ENCODE results near the gene WDR70.

Gene WDR70

GRCh38 chr5:37723162-37723961, 344.2 kb downstream of the WDR70 start:
- no CpG with 5 or more reads among the region's 8 CpGs for WGBS, 2 donors (ENCODE audit: extremely low coverage in 2 of 2, insufficient read length in 2 of 2, insufficient replicate concordance in 1 of 2)

GRCh38 chr5:37724395-37725125, 345.4 kb downstream of the WDR70 start:
- no peak overlapping the region for H4K8ac ChIP-seq (ENCODE audit: low read depth, low read length)
- no peak overlapping the region for H3K4me3 ChIP-seq (ENCODE audit: low read length in 2 of 2)
- H3K79me1 ChIP-seq (ENCODE audit: low read depth, low read length), result no peaks in the 10 kb centered on the region
- H3K27me3 ChIP-seq (ENCODE audit: control insufficient read depth in 3 of 3, insufficient read depth in 3 of 3, low read depth in 1 of 3, low read length in 3 of 3), result no peaks in the 10 kb centered on the region
- no peak overlapping the region for H2AFZ ChIP-seq (ENCODE audit: low read length)
- DNase-seq (ENCODE audit: low spot score), result no peak
- H3K27ac ChIP-seq (replicated peaks; ENCODE audit: low read length), result no peak overlapping the region
- peaks cover 0 to 22% of the 10 kb centered on the region in 2 donors for H3K4me1 ChIP-seq (ENCODE audit: control insufficient read depth in 2 of 2, insufficient read depth in 1 of 2, low read depth in 1 of 2, low read length in 2 of 2)
- no peak overlapping the region for H3K18ac ChIP-seq (ENCODE audit: low read length)
- no peak overlapping the region for H3K9ac ChIP-seq (ENCODE audit: low read depth, low read length, poor library complexity)
- no peak overlapping the region for H3K4me2 ChIP-seq (ENCODE audit: insufficient read depth, low read length, poor library complexity, severe bottlenecking)
- H2BK15ac ChIP-seq (ENCODE audit: low read length), result no peak overlapping the region
- no peak overlapping the region for H3K4ac ChIP-seq (ENCODE audit: low read length)
- H2BK12ac ChIP-seq (ENCODE audit: low read length), result no peak overlapping the region
- H2BK5ac ChIP-seq (ENCODE audit: low read length), result no peak overlapping the region
- WGBS, 2 donors (ENCODE audit: extremely low coverage in 2 of 2, insufficient read length in 2 of 2, insufficient replicate concordance in 1 of 2), result no CpG with 5 or more reads among the region's 8 CpGs
- H4K91ac ChIP-seq (ENCODE audit: low read depth, low read length, poor library complexity), result no peak overlapping the region
- no peak overlapping the region for H3K14ac ChIP-seq (ENCODE audit: low read length)
- H3K9me3 ChIP-seq (replicated peaks in 1 of 2; ENCODE audit: control insufficient read depth in 2 of 2, insufficient read depth in 1 of 2, low read depth in 1 of 2, low read length in 2 of 2), result no peaks in the 10 kb centered on the region
- H3K36me3 ChIP-seq (replicated peaks in 1 of 2; ENCODE audit: control insufficient read depth in 2 of 2, insufficient read depth in 2 of 2, low read length in 2 of 2), result peaks cover 0 to 19% of the 10 kb centered on the region in 2 donors
- H2BK120ac ChIP-seq (ENCODE audit: low read depth, low read length), result no peak overlapping the region
- H3K23ac ChIP-seq (ENCODE audit: low read depth, low read length, poor library complexity), result no peak overlapping the region
- H2AK5ac ChIP-seq (ENCODE audit: low read depth, low read length), result no peak overlapping the region

More at GRCh38 chr5:37723162-37723961, 344.2 kb downstream of the WDR70 start:
- no peak overlapping the region for H2BK12ac ChIP-seq (ENCODE audit: low read length)
- H4K8ac ChIP-seq (ENCODE audit: low read depth, low read length), result no peak overlapping the region
- H3K9ac ChIP-seq (ENCODE audit: low read depth, low read length, poor library complexity), result no peak overlapping the region
- no peak overlapping the region for H3K4ac ChIP-seq (ENCODE audit: low read length)
- H2BK15ac ChIP-seq (ENCODE audit: low read length), result no peak overlapping the region
- H2AFZ ChIP-seq (ENCODE audit: low read length), result no peak overlapping the region
- no peak overlapping the region for H3K14ac ChIP-seq (ENCODE audit: low read length)
- no peak overlapping the region for H3K18ac ChIP-seq (ENCODE audit: low read length)
- no peak overlapping the region for H2BK120ac ChIP-seq (ENCODE audit: low read depth, low read length)
- no peak overlapping the region for H3K4me2 ChIP-seq (ENCODE audit: insufficient read depth, low read length, poor library complexity, severe bottlenecking)
- no peak overlapping the region for H4K91ac ChIP-seq (ENCODE audit: low read depth, low read length, poor library complexity)
- no peak overlapping the region for H2AK5ac ChIP-seq (ENCODE audit: low read depth, low read length)
- H3K79me1 ChIP-seq (ENCODE audit: low read depth, low read length), result no peaks in the 10 kb centered on the region
- H3K9me3 ChIP-seq (replicated peaks in 1 of 2; ENCODE audit: control insufficient read depth in 2 of 2, insufficient read depth in 1 of 2, low read depth in 1 of 2, low read length in 2 of 2), result no peaks in the 10 kb centered on the region
- no peak overlapping the region for H3K27ac ChIP-seq (replicated peaks; ENCODE audit: low read length)
- no peak overlapping the region for H3K4me3 ChIP-seq (ENCODE audit: low read length in 2 of 2)
- no peak overlapping the region for H2BK5ac ChIP-seq (ENCODE audit: low read length)
- no peak overlapping the region for H3K23ac ChIP-seq (ENCODE audit: low read depth, low read length, poor library complexity)
- no peaks in the 10 kb centered on the region for H3K27me3 ChIP-seq (ENCODE audit: control insufficient read depth in 3 of 3, insufficient read depth in 3 of 3, low read depth in 1 of 3, low read length in 3 of 3)
- H3K36me3 ChIP-seq (replicated peaks in 1 of 2; ENCODE audit: control insufficient read depth in 2 of 2, insufficient read depth in 2 of 2, low read length in 2 of 2), result peaks cover 0 to 16% of the 10 kb centered on the region in 2 donors
- peaks cover 0 to 22% of the 10 kb centered on the region in 2 donors for H3K4me1 ChIP-seq (ENCODE audit: control insufficient read depth in 2 of 2, insufficient read depth in 1 of 2, low read depth in 1 of 2, low read length in 2 of 2)
- DNase-seq (ENCODE audit: low spot score), result peak; percentile 24

GRCh38 chr5:37725185-37725584, 346.1 kb downstream of the WDR70 start:
- Histone ChIP-seq H3K9me3 (replicated peaks in 1 of 2; ENCODE audit: control insufficient read depth in 2 of 2, insufficient read depth in 1 of 2, low read depth in 1 of 2, low read length in 2 of 2) (no peaks in the 10 kb centered on the region), H2BK12ac (ENCODE audit: low read length) (no peak overlapping the region), H2BK120ac (ENCODE audit: low read depth, low read length) (no peak overlapping the region), H4K91ac (ENCODE audit: low read depth, low read length, poor library complexity) (no peak overlapping the region), H2AK5ac (ENCODE audit: low read depth, low read length) (no peak overlapping the region), H3K9ac (ENCODE audit: low read depth, low read length, poor library complexity) (no peak overlapping the region), H3K27me3 (ENCODE audit: control insufficient read depth in 3 of 3, insufficient read depth in 3 of 3, low read depth in 1 of 3, low read length in 3 of 3) (no peaks in the 10 kb centered on the region), H3K4me2 (ENCODE audit: insufficient read depth, low read length, poor library complexity, severe bottlenecking) (no peak overlapping the region), H4K8ac (ENCODE audit: low read depth, low read length) (no peak overlapping the region), H3K79me1 (ENCODE audit: low read depth, low read length) (no peaks in the 10 kb centered on the region), H3K23ac (ENCODE audit: low read depth, low read length, poor library complexity) (no peak overlapping the region), H3K4me3 (ENCODE audit: low read length in 2 of 2) (no peak overlapping the region), H2AFZ (ENCODE audit: low read length) (no peak overlapping the region), H3K4ac (ENCODE audit: low read length) (no peak overlapping the region), H3K4me1 (ENCODE audit: control insufficient read depth in 2 of 2, insufficient read depth in 1 of 2, low read depth in 1 of 2, low read length in 2 of 2) (peaks cover 0 to 22% of the 10 kb centered on the region in 2 donors), H3K27ac (replicated peaks; ENCODE audit: low read length) (no peak overlapping the region), H3K36me3 (replicated peaks in 1 of 2; ENCODE audit: control insufficient read depth in 2 of 2, insufficient read depth in 2 of 2, low read length in 2 of 2) (peaks cover 0 to 19% of the 10 kb centered on the region in 2 donors), H2BK15ac (ENCODE audit: low read length) (no peak overlapping the region), H2BK5ac (ENCODE audit: low read length) (no peak overlapping the region), H3K14ac (ENCODE audit: low read length) (no peak overlapping the region), H3K18ac (ENCODE audit: low read length) (no peak overlapping the region)
- WGBS, 2 donors (ENCODE audit: extremely low coverage in 2 of 2, insufficient read length in 2 of 2, insufficient replicate concordance in 1 of 2), result no CpG with 5 or more reads among the region's 2 CpGs
- no peak for DNase-seq (ENCODE audit: low spot score)

- no peak overlapping the region for H2AFZ ChIP-seq (ENCODE audit: low read length)
- no peak overlapping the region for H2BK5ac ChIP-seq (ENCODE audit: low read length)
- DNase-seq (ENCODE audit: low spot score), result no peak
- no peak overlapping the region for H4K91ac ChIP-seq (ENCODE audit: low read depth, low read length, poor library complexity)
- no peaks in the 10 kb centered on the region for H3K9me3 ChIP-seq (replicated peaks in 1 of 2; ENCODE audit: control insufficient read depth in 2 of 2, insufficient read depth in 1 of 2, low read depth in 1 of 2, low read length in 2 of 2)
- no peak overlapping the region for H3K9ac ChIP-seq (ENCODE audit: low read depth, low read length, poor library complexity)
- no peak overlapping the region for H3K4me2 ChIP-seq (ENCODE audit: insufficient read depth, low read length, poor library complexity, severe bottlenecking)
- no peak overlapping the region for H2AK5ac ChIP-seq (ENCODE audit: low read depth, low read length)
- H3K79me1 ChIP-seq (ENCODE audit: low read depth, low read length), result peaks cover 1% of the 10 kb centered on the region
- H3K4me3 ChIP-seq (ENCODE audit: low read length in 2 of 2), result no peak overlapping the region
- no peak overlapping the region for H3K27ac ChIP-seq (replicated peaks; ENCODE audit: low read length)
- no peak overlapping the region for H2BK15ac ChIP-seq (ENCODE audit: low read length)
- H2BK12ac ChIP-seq (ENCODE audit: low read length), result no peak overlapping the region
- H3K27me3 ChIP-seq (ENCODE audit: control insufficient read depth in 3 of 3, insufficient read depth in 3 of 3, low read depth in 1 of 3, low read length in 3 of 3), result no peaks in the 10 kb centered on the region
- no peak overlapping the region for H3K4ac ChIP-seq (ENCODE audit: low read length)
- no peak overlapping the region for H3K14ac ChIP-seq (ENCODE audit: low read length)
- H4K8ac ChIP-seq (ENCODE audit: low read depth, low read length), result no peak overlapping the region
- no peak overlapping the region for H2BK120ac ChIP-seq (ENCODE audit: low read depth, low read length)
- H3K23ac ChIP-seq (ENCODE audit: low read depth, low read length, poor library complexity), result no peak overlapping the region
- peaks cover 0 to 23% of the 10 kb centered on the region in 2 donors for H3K36me3 ChIP-seq (replicated peaks in 1 of 2; ENCODE audit: control insufficient read depth in 2 of 2, insufficient read depth in 2 of 2, low read length in 2 of 2)
- WGBS, 2 donors (ENCODE audit: extremely low coverage in 2 of 2, insufficient read length in 2 of 2, insufficient replicate concordance in 1 of 2), result no CpG with 5 or more reads among the region's 3 CpGs
- H3K18ac ChIP-seq (ENCODE audit: low read length), result no peak overlapping the region
- peaks cover 3 to 9% of the 10 kb centered on the region in 2 donors for H3K4me1 ChIP-seq (ENCODE audit: control insufficient read depth in 2 of 2, insufficient read depth in 1 of 2, low read depth in 1 of 2, low read length in 2 of 2)
These were observed 348.1 kb downstream of the WDR70 start for GRCh38 chr5:37727238-37727637.

All from neuronal stem cell (in vitro differentiated cells).